HG02943 (cell line): ENCODE data around the gene FAM241A.
"Not testable (repeated sequence)": the region's sequence is repeated elsewhere in the genome, so short reads cannot be mapped to it uniquely, and the experiment has no call there.

ENCODE experiments used
- ATAC-seq: cut with Tn5 transposase; IDR thresholded peaks from one replicate; pipeline ENCODE4 v1.9.1; 2021; ENCODE audit warnings: mild to moderate bottlenecking, low read depth, moderate library complexity; ENCODE audit not compliant: unreplicated experiment

Gene FAM241A

DNA sequence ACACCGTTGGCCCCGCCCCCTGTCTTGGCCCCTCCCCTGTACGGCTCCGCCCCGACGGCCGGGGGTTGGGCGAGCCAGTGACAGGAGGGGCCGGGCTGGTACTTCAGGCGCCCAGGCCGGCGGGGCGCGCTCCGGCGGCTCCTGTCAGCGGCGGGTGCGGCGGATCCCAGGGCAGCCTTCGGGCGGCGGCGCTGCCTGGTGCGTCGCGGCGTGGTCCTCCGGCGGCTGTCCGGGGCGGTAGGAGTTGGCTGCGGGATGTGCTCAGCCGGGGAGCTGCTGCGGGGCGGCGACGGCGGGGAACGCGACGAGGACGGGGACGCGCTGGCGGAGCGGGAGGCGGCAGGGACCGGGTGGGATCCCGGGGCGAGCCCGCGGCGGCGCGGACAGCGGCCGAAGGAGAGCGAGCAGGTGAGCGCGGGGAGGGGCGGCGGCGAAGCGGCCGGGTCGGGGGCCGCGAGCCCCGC, at the start of gene FAM241A:
FAM241A (plus strand) TSS at position 129 of the 464 bp plus-strand sequence; CDS start at position 256, 127 bp downstream.
- peak; percentile 88 for ATAC-seq

DNA sequence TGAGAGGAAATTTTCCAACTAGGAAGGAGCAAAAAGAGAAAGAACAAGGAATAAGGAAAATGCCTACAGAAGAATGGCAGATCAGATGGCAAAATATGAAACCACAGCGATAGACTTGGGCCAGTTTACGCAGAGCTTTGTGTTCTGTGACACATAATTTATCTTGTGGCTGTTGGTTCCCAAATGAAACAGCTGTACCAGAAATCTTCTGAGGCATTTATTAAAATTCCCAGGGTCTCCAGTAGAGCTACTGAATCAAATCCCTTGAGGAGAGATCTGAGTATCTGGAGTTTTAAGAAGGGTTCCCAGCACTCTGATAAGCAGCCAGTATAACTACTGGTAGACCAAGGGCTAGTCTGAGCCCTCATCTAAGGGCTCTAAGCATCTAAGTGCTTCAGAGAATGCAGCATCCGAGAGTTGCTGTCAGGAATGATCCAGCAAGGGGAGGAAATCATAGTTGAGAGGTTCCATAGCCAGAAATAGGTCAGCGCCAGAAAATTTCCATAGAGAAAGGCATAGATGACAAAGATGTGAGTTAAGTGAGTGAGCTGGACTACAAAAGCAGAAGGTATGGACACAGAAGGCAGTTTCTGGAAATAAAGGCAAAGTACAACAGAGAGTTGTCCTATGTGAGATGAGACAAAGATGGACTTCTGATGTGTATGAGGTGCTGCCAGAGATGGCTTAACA, 46.3 kb upstream of the FAM241A start:
- ATAC-seq = no peak

DNA sequence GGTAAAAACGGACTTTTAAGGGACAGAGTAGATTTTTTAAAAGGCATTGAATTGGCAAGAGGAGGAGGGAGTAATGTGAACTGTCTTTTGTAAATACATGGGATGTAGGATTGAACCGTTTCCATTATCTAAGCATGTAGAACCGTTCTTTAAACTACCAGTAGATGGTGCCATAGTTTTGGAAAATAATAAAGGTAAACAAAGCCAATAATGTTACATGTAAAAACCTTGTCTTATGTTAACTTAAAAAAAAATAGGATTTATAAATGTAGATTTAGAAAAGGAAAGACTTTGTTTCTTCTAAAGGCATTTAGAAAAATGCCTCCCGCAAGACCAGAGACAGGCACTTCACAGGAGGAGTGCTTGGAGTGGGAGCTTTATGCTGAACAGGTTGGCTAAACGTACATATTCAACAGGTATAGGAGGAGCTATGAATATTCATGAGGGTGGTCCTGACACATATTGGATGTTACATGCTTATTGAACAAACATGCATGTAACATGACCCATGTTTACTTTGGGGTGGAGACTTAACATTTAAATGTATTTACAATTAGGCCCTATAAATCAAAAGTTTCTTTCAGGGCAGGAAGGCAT, 45.5 kb upstream of the FAM241A start:
- peak; percentile 63 for ATAC-seq

DNA sequence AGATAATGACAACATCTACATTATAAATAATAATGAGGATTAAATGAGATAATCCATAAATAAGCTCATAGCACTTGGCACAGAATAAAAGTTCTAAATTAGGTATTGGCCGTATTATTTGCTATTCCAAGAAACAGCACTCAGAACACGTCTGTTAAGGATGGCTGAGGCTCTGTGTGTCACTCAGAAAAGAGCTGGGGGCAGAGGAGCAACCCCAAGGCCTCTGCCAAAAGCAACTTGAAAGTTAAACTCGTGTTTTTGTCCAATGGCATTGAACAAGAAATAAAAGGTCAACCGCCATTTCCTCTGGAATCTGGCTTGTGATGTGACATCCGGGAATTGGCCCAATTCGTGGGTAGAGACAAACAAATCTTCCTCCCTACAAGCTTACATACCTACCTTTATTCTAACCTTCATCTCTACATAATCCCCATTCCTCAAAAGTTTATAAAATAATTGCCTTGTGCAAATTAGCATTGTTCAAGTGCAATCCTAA, 42.3 kb upstream of the FAM241A start:
- no peak for ATAC-seq

GRCh38 chr4:112105201-112105969, 39.9 kb upstream of the FAM241A start:
- ATAC-seq = no peak

DNA sequence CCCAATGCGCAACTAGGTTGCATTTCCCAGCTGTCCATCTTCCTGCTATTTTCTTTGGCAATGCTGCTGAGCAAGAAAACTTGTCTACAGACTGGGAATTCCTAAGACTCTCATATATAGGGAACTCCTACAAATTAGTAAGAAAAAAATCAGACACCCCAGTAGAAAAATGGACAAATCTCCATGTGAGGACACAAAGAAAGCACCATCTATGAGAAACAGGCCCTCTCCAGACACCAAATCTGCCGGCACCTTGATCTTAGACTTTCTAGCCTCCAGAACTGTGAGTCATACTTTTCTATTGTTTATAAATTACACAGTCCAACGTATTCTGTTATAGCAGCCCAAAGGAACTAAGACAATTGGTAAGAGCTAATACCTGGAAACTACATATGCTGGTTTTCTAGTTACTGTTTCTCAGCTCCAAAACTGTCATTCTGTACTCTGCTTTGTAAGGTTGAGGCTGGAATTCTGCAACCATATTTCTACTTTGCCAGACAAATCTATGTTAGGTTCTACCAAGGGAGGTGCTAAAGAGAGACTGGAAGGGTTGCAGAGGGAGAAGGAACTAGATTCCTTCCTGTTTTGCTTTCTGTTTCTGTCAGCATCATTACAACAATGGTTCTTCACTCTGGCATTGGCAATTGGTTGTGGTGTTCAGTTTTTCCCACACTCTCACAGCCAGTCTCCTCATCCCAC, 35.7 kb upstream of the FAM241A start:
- ATAC-seq = no peak

DNA sequence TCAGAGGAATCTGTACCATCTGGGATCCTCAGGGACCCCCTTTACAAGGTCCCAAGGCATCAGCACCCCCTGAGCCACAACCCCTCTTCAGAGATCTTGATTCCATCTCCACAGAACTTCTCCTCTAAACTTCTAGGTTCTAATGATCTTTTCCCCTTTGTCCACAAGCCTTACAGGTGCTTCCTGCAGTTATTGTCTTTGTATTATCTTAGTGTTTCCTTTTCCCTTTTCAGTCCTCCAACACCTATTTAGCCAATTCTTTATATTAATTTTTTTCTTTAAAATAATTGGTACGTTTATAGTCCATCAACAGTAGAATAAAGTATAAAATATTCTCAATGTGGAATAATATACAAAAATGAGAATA, 35.2 kb upstream of the FAM241A start:
- no peak for ATAC-seq

GRCh38 chr4:112111306-112111705, 33.9 kb upstream of the FAM241A start:
- ATAC-seq = no peak

- not testable (repeated sequence) for ATAC-seq
Measured at GRCh38 chr4:112112095-112112494, 33.2 kb upstream of the FAM241A start.

- no peak for ATAC-seq
Measured at GRCh38 chr4:112112590-112113170, 32.6 kb upstream of the FAM241A start.

- ATAC-seq = no peak
Measured at GRCh38 chr4:112113864-112114263, 31.4 kb upstream of the FAM241A start.

- no peak for ATAC-seq
Measured at GRCh38 chr4:112114452-112114851, 30.8 kb upstream of the FAM241A start.

- ATAC-seq = no peak
Measured at GRCh38 chr4:112118742-112119352, 26.4 kb upstream of the FAM241A start.

DNA sequence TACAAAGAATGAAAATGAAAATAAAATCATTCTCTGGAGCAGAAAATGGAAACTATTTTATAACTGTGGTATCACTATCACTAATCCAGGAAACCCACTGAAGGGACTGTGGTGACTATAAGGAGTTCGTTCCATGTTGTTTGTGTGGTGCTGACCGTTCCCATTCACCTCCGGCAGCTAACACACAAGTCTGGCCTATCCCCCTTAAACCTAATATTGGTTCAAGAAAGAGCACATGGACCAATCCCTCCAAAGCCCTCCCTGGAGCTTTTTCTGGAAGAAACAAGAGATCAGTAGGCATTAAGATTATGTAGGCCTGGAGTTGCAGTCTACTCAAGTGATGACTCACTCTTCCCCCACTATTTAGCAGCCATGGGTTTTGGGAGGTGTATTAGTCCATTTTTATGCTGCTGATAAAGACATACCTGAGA, 25.9 kb upstream of the FAM241A start:
- no peak for ATAC-seq

DNA sequence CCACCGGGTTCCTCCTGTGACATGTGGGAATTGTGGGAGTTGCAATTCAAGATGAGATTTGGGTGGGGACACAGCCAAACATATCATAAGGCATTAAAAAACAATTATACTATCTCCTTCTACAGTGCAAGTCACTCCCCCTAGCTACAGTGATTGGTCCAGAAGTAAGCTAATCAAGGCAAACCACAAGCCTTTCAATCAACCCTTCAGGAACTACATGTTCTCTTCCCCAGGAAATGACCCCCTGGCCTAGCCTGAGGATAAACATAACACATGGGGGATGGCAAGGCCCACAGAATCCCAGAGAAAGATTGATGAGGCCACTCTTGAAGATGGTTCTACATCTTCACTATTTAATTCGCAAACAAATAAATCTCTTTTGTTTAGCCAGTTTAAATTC, 25.2 kb upstream of the FAM241A start:
- ATAC-seq = no peak

DNA sequence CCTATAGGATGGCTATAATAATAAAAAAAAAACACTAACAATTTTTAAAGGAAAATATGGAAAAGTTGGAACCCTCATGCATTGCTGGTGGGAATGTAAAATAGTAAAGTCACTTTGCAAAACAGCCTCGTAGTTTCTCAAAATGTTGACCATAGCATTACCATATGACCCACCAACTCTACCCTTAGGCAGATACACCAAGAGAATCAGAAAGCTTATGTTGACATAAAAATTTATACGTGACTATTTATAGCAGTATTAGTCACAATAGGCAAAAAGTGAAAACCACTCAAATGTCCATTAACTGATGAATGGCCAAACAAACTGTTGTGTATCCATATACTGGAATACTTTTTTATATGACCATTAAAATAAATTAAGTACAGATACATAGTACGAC, 19.8 kb upstream of the FAM241A start:
- ATAC-seq = no peak

DNA sequence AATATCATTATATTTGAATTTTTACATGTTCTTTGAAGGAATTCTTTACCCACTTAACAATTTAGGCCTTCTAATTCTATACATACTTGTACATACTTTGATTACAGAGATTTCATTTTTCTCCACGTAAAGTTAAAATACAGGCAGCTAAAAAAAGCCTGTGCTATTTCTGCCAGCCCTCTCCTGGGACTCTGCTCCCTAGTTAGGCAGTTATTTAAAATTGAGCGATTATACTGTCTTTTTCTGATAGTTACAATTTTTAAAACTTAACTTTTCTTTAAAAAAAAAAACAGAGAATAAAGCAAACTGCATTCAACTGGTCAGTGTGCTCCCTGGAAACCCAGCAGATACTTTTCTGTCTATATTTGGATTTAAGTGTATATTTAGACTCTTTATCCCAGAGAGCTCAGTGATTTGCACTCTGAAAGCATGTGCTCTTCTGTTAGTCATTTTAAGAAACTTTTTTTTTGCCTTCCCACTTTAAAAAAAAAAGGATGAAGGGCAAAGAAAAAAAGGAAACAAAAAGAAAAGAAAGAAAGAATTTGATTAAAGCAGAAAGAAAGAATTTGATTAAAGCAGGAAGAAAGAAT, 18.1 kb upstream of the FAM241A start:
- ATAC-seq = no peak

DNA sequence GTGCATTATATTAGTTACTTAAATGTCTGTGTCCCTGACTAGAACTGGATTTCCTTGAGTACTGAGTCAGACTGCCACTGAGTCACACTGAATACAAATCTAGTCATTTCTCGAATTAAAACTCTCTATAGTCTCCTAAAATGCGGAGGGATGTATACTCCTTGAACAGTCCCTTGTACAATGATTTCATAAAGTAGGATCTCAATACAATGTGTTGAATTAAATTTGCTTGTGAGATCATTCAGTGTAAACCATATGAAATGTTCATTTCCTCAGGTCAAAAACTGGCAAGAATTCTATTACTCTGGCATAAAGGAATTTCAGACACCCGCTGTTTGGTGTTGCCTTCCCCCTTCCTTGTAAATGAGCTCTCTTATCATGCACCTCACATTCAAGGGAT, 17.5 kb upstream of the FAM241A start:
- no peak for ATAC-seq

- peak; percentile 62 for ATAC-seq
Measured at GRCh38 chr4:112128452-112128851, 16.8 kb upstream of the FAM241A start.

GRCh38 chr4:112130906-112131305, 14.3 kb upstream of the FAM241A start:
- ATAC-seq = no peak
